ENCODE measurements around the gene TUFM.

DNA sequence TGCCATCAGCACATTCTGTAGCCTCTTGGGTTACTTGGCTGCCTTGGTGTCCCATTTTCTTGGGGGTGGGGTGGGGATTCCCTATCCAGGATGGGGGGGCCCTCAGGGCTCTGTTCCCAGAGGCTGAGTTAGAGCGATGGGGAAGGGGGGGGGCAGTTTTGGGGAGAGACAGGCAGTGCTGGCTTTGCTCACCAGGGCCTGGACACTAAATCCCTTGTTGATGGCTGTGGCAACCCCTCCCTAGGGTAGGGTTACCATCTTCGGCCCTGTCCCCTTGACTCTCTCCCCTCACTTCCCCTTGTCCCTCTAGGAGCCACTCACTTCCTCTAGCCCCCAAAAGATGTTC, 31.5 kb upstream of the TUFM start:
- TF ChIP-seq, protein P1, sequence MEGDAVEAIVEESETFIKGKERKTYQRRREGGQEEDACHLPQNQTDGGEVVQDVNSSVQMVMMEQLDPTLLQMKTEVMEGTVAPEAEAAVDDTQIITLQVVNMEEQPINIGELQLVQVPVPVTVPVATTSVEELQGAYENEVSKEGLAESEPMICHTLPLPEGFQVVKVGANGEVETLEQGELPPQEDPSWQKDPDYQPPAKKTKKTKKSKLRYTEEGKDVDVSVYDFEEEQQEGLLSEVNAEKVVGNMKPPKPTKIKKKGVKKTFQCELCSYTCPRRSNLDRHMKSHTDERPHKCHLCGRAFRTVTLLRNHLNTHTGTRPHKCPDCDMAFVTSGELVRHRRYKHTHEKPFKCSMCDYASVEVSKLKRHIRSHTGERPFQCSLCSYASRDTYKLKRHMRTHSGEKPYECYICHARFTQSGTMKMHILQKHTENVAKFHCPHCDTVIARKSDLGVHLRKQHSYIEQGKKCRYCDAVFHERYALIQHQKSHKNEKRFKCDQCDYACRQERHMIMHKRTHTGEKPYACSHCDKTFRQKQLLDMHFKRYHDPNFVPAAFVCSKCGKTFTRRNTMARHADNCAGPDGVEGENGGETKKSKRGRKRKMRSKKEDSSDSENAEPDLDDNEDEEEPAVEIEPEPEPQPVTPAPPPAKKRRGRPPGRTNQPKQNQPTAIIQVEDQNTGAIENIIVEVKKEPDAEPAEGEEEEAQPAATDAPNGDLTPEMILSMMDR (IDR thresholded peaks at IDR 0.05), result no peak
- TF ChIP-seq POLR2AphosphoS5 (IDR thresholded peaks at IDR 0.05) (no peak), POLR2A (IDR thresholded peaks at IDR 0.05) (no peak)
